COLO668 (cell line): Measurements from ENCODE around the gene MGP.

ENCODE experiments used
- DNase-seq: peaks from one replicate; lab custom pipeline; 2025; ENCODE audit not compliant: unreplicated experiment; lab: John Stamatoyannopoulos, UW

The MGP gene

DNA sequence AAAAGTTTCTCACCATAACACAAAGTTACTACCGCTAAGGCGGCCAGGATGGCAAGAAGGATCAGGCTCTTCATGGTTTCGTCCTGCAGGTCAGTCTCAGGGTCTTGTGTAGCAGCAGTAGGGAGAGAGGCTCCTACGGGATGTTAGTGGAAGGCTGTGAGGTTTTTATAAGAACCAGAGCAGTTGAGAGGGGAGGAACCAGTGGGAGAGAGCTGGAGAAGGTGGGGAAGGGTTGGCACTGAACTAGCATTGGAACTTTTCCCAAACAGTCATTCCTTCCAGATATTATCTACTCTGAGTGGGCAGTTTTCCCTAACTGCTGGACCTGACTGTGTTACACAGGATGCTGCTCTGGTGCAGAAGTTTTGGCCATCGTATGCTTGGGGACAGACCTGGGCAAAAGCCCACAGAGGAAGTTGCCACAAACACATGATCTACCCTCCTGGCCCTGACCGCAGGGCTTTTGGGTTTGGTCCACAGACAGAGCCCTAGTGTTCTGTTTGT lies at the start of gene MGP:
MGP (minus strand) TSS at position 137 of the 504 bp plus-strand sequence; CDS start at position 74, 63 bp downstream.
- DNase-seq = no peak

DNA sequence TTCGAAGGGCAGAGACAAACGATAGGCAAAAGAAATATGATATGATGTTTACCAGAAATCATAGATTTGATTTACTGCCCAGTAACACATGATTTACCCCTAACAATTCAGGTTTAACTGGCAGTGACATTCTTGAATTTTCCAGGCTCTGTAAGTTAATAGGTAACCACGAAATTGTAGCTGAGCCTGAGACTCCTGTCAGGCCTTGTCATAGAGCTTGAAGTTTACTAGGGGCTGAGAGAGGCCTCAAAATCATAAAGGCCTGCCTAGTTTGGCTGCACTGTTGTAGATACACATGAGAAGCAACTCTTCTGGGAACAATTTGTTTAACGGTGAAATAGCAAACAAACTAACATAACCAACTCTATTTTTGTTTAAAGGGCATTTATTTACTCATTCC lies 49.4 kb upstream of the MGP start:
- no peak for DNase-seq

- DNase-seq = no peak
Measured at GRCh38 chr12:14934511-14934910, 48.9 kb upstream of the MGP start.

DNA sequence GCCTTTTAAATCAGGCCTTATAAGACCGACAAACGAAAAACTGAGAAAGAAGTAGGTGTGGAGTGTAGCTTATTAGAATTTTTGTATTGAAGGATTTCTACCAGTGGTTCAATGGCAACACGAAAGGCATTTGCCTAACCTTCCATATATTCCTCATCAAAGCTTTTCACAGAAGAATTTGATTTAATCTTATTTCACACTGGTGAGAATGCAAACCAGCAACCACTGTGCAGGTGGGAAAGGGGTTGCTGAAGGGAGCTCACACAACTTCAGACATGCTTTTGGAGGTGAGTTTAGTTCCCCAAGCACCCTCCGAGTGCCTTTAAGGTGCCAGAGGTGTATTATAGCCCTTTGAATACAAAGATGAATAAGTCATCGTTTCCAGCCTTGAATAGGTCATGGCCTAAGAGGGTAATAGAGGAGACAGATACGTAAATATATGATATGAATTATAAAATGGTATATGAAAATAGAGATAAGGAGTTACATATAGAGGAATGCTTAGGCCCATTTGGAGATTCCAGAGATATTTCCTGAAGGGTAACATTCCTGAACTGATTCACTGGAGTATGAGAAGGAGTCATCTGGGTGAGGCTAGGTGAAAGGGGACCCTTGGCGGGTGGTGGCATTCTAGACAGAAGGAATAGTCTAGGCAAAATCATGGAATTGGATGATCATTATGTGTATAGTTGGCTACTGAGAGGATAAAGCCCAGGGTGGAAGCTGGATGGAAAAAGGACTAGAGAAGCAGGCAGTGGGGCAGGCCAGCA lies 46.3 kb upstream of the MGP start:
- DNase-seq = no peak

DNA sequence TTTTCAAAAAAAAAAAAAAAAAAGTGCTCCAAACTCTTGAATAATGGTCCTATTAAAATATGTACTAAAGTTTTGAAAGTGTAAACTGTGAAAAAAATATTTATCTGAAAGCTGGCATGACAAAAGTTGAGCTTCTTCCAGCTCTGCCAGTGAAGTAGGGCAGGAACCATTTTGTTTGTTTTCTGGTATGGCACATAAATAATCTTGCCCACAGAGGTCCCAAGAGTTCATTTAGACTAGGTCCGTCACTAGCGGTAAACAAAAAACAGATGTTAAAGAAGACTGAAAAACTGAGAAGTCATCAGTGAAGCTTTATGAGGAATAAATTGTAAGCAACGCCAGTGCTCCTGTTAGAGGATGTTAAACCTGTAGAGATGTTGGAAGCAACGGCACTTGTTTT lies 45.7 kb upstream of the MGP start:
- no peak for DNase-seq

GRCh38 chr12:14930299-14930698 lies 44.6 kb upstream of the MGP start:
- no peak for DNase-seq

- no peak for DNase-seq
Measured at GRCh38 chr12:14928931-14929330, 43.3 kb upstream of the MGP start.

GRCh38 chr12:14927267-14927666 lies 41.6 kb upstream of the MGP start:
- no peak for DNase-seq

GRCh38 chr12:14924541-14924940 lies 38.9 kb upstream of the MGP start:
- DNase-seq = no peak

DNA sequence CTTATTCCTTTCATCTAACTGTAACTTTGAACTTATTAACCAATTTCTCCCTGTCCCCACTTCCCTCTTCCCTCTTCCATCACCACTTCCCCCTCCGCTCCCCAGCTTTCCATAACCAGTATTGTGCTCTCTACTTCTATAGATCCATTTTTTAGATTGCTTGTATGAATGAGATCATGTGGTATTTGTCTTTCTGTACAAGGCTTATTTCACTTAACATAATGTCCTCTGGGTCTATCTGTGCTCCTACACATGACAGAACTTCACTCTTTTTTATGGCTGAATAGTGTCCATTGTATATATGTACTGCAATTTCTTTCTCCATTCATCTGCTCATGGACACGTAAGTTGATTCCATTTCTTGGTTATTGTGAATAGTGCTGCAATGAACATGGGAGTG lies 38.3 kb upstream of the MGP start:
- DNase-seq = no peak

GRCh38 chr12:14921218-14921617 lies 35.6 kb upstream of the MGP start:
- no peak for DNase-seq

DNA sequence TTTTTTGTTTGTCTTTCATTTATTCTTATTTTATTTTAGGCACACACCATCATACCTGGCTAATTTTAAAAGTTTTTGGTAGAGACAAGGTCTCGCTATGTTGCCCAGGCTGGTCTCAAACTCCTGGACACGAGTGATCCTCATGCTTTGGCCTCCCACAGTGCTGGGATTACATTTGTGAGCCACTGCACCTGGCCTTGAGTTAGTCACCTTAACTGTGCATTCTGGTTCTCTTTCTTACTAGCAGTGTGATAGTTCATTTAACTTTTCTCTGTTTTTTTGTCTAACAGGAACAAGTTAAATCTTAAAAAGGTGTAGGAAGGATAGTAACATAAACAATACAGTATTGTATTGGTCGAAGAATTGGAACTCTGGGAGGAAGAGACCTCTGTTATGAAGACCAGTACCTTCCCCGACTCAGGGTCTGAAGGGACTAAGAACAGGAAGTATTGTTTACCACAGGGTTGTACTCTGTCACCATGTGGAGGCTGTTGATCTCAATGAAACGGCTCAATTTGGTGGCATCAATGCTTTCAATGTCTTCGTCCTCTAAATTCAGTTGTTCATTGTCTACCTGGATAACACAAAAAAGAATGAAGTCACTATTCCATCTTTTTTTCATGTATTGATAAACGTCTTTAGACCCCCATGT lies 34.9 kb upstream of the MGP start:
- no peak for DNase-seq

GRCh38 chr12:14919455-14919854 lies 33.8 kb upstream of the MGP start:
- DNase-seq = no peak

- DNase-seq = no peak
Measured at GRCh38 chr12:14915736-14916135, 30.1 kb upstream of the MGP start.

GRCh38 chr12:14913381-14913781 lies 27.7 kb upstream of the MGP start:
- no peak for DNase-seq

DNA sequence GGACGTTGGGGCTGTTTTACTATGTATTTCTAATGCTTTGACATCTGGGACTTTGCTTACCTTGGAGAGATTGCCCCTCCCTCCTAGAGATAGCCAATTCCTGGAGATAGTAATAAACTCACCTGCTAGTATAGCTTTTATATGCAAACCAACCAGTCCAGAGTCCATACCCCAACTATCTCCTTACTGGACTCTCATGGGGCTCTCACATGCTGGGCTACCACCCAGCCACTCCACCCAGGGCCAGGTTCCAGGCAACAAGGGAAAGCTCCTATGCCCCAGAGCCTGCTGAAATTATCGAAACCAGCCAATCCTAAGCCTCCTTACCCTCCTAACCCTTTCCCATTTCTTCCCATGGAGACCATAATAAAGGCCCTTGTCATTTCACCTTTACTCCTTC lies 25.5 kb upstream of the MGP start:
- no peak for DNase-seq

DNA sequence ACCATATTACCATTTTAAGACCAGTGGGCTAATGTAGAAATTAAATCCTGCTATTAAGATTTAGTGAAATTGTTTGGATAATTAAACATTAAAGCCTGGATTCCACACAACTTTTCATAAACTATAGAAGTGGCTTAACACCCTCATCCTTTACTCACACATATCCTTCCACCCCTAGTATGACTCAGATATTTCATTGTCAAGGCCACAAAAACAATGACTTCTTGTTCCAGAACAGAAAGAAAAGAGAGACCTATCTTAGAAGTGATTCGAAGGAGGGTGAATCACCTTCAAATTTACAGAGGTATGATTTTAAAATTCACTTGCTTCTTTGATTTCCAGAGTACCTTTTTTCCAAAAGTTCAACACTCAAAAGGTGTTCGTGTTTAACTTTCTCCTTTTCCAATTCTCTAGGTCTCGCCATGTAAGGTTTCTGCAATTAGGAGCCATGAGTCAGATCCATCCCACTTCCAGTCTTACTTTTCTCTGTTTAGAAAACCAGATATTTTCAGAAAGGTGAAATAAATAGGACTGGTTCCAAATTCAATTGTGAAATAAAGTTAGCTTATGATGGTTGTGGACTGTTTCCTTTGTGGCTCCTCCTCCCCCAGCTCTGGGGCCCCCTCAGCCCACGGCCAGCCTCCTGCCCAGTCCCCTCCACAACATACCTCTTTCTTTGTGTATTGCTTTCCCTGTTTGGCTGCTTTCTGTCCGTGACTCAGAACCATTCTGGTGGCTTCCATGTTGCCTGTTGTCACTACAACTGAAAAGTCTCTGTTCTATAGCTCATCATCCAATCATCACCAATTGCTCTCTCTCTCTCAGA lies 24.6 kb upstream of the MGP start:
- DNase-seq = no peak

DNA sequence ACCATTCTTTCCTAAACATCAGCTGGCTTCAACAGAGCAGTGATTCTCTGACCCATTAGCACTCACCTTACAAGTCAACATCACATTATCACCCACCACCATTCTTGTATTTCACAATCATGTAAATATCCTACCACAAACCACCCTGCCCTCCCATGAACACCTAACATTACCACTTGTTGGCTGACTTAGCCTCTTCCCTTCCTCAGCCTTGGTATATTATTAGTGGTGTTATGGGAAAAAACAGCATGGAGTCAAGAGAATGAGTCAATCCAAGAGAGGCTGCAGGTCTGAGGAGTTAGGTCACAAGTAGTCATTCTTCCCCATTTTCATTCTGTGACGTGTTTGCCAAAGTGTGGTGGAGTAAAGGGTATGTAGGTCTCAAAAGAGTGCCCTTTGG lies 22.3 kb upstream of the MGP start:
- no peak for DNase-seq

- no peak for DNase-seq
Measured at GRCh38 chr12:14906114-14906513, 20.5 kb upstream of the MGP start.

DNA sequence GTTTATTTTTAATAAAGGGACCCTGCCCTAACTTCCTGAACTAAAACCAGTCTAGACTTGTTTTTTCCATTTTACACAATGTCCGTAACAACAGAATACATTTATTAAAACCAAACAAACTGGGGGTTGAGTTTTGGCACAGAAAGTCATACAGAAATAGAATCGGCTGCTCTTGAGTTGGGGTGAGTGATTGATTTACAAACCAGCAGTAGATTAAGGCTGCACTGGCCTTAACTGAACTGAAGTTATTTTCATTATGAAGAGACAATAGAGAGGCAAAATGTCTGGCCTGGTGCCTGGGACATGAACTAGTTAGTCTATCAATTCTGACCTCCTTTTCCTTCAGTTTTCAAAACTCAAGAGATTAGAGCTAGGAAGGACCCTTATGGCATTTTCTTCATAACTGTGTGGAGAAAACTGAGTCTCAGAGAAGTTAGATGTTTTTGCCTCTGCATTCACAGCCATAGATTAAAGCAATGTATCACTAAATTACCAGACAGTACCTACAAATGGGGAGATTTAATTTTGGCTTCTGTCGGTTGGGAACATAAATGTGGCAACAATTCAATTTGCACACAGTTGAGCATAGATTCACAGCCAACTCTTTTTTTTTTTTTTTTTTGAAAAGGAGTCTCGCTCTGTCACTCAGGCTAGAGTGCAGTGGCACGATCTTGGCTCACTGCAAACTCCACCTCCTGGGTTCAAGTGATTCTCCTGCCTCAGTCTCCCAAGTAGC lies 19.8 kb upstream of the MGP start:
- no peak for DNase-seq

- DNase-seq = no peak
Measured at GRCh38 chr12:14904854-14905253, 19.2 kb upstream of the MGP start.
